Testis (tissue), 3 donors: ENCODE results near the gene LEO1. TPM values are rescaled to one million over a fixed set of nuclear protein-coding genes. Genes with fewer than 3 reads are reported as not detected.

ENCODE experiments used
- DNase-seq: peaks from one replicate; pipeline ENCODE4 v3.0.0-alpha.2; 2019
- H3K27ac ChIP-seq, 2 donors: fragments of 200-600 bp; sonication (generic); one replicate each; pipeline ENCODE4 v1.5.1; 2019
- H3K27me3 ChIP-seq: fragments of 200-600 bp; sonication (generic); one replicate; pipeline ENCODE4 v1.5.1; 2019
- H3K36me3 ChIP-seq: fragments of 200-600 bp; sonication (generic); one replicate; pipeline ENCODE4 v1.5.1; 2017; ENCODE audit warnings: low read depth; ENCODE audit errors: missing control alignments
- H3K4me1 ChIP-seq: fragments of 200-600 bp; sonication (generic); one replicate; pipeline ENCODE4 v1.5.1; 2019
- H3K4me3 ChIP-seq, 2 donors: fragments of 200-600 bp; sonication (generic); one replicate each; pipeline ENCODE4 v1.5.1; 2017 to 2019
- H3K9me3 ChIP-seq: fragments of 200-600 bp; sonication (generic); one replicate; pipeline ENCODE4 v1.5.1; 2017
- CTCF ChIP-seq, 3 experiments: fragments of 450-650 bp in 2 of 3; fragments of 200-600 bp in 1 of 3; sonication (generic) in 1 of 3; IDR thresholded peaks; one replicate each; pipeline ENCODE4 v1.5.1; 2016 to 2019; ENCODE audit warnings: antibody characterized with exemption in 3 of 3, mild to moderate bottlenecking in 2 of 3, moderate library complexity in 1 of 3
- POLR2A ChIP-seq: fragments of 450-650 bp; IDR thresholded peaks from one replicate; pipeline ENCODE4 v1.6.1; 2017; ENCODE audit warnings: antibody characterized with exemption, mild to moderate bottlenecking, moderate library complexity
- WGBS, 2 donors: methylation state at CpG; one replicate each; pipeline ENCODE4 v1.1.5; 2018; 5-methylcytosine and 5-hydroxymethylcytosine counted together
- intact Hi-C: fragments of 100-400 bp; cut with DNase I; formaldehyde crosslinking; loops from one replicate; pipeline ENCODE4 v1.15.1; 2023; ENCODE audit warnings: low total_unique reads
- polyA plus RNA-seq: library from polyadenylated mRNA; stranded (reverse); fragments of 350-450 nt; fragmentation: Illumina TruSeq; extraction: RNeasy Lipid Tissue Mini Kit (QIAGEN cat#74804); gene quantifications from one replicate; pipeline ENCODE4 v1.2.3, GENCODE V29; 2014; ENCODE audit warnings: low read depth, low replicate concordance; ENCODE audit not compliant: insufficient read depth
- total RNA-seq, 2 donors: library from RNA; depleted of rRNA; stranded (reverse); fragments of >200 nt; gene quantifications; one replicate each; pipeline ENCODE4 v1.2.3, GENCODE V29; 2016

LEO1 gene
- total and polyA plus RNA-seq, 3 donors from 2014 or later, result 8.2 to 21.0 (median 20.7) TPM

DNA sequence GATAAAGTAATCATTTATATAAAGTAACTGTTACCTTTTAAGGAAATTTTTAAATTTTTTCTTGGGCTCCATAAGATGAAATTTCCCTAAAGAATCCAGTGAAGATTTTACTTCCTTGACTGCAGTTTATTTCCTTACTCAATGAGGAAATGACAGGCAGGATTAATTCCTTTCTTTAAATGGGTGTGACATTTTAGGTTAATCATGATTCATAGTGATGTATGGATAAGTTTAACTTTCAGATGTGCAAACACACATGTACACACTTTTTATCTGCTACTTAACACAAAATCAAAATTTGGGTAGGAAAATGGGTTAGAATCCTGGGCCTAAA is 11.2 kb upstream of the LEO1 start:
- no peaks in the 10 kb centered on the region for H3K27me3 ChIP-seq
- no peak for DNase-seq
- H3K36me3 ChIP-seq, result no peaks in the 10 kb centered on the region
- TF ChIP-seq POLR2A (no peak), CTCF (IDR thresholded peaks at IDR 0.05) (no peak)
- peaks cover 7% of the 10 kb centered on the region for H3K4me1 ChIP-seq
- H3K9me3 ChIP-seq, result no peaks in the 10 kb centered on the region
- H3K4me3 ChIP-seq, result no peak overlapping the region
- intact Hi-C loops, result no loop called here
- no peak overlapping the region for H3K27ac ChIP-seq

GRCh38 chr15:51982013-51982769 is 10.6 kb upstream of the LEO1 start:
- intact Hi-C loops, result no loop called here
- H3K4me3 ChIP-seq, result no peak overlapping the region
- DNase-seq, result no peak
- no peaks in the 10 kb centered on the region for H3K9me3 ChIP-seq
- TF ChIP-seq CTCF (IDR thresholded peaks at IDR 0.05) (peak; percentile 2 to 44 (median 23)), POLR2A (no peak)
- H3K27me3 ChIP-seq, result no peaks in the 10 kb centered on the region
- no peaks in the 10 kb centered on the region for H3K36me3 ChIP-seq
- 29 to 41% methylated on average over 7 of the region's 7 CpGs for WGBS, 2 donors
- H3K27ac ChIP-seq, result peak overlapping the region; percentile 9 to 66
- H3K4me1 ChIP-seq, result peaks cover 7% of the 10 kb centered on the region

DNA sequence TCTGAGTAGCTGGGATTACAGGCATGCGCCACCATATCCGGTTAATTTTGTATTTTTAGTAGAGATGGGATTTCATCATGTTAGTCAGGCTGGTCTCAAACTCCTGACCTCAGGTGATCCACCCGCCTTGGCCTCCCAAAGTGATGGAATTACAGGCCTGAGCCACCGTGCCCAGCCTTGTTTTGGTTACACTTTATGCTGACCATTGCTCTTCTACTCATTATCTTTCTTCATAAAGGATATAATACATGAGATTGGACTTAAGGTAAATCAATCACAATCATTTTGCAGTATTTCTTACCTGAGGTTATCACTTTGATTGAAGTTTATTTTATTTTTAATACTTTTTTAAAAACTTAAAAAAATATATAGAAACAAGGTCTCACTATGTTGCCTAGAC is 2.2 kb upstream of the LEO1 start:
- Histone ChIP-seq H3K9me3 (no peaks in the 10 kb centered on the region), H3K4me1 (no peaks in the 10 kb centered on the region), H3K36me3 (no peaks in the 10 kb centered on the region), H3K4me3 (no peak overlapping the region), H3K27me3 (no peaks in the 10 kb centered on the region), H3K27ac (no peak overlapping the region)
- 96% methylated on average over 4 of the region's 4 CpGs for WGBS, 2 donors
- no peak for DNase-seq
- intact Hi-C loops, result no loop called here
- no peak for TF ChIP-seq POLR2A

- WGBS, 2 donors, result 66 to 80% methylated on average over 5 of the region's 5 CpGs
- DNase-seq, result no peak
- no peak for TF ChIP-seq CTCF (IDR thresholded peaks at IDR 0.05)
- TF ChIP-seq POLR2A, result no peak
- Histone ChIP-seq H3K27me3 (no peaks in the 10 kb centered on the region), H3K9me3 (no peaks in the 10 kb centered on the region), H3K27ac (no peak overlapping the region), H3K4me1 (no peaks in the 10 kb centered on the region), H3K4me3 (no peak overlapping the region), H3K36me3 (no peaks in the 10 kb centered on the region)
- intact Hi-C loops, result no loop called here
These were observed 1.6 kb upstream of the LEO1 start for GRCh38 chr15:51973220-51973619.

- H3K27ac ChIP-seq, result peak overlapping the region; percentile 89 to 91
- H3K4me1 ChIP-seq, result no peaks in the 10 kb centered on the region
- 0% methylated on average over 7 of the region's 7 CpGs for WGBS, 2 donors
- intact Hi-C loops, result no loop called here
- TF ChIP-seq POLR2A (no peak), CTCF (IDR thresholded peaks at IDR 0.05) (no peak)
- H3K9me3 ChIP-seq, result no peaks in the 10 kb centered on the region
- no peaks in the 10 kb centered on the region for H3K36me3 ChIP-seq
- no peak for DNase-seq
- peak overlapping the region; percentile 75 to 88 for H3K4me3 ChIP-seq
- H3K27me3 ChIP-seq, result no peaks in the 10 kb centered on the region
These were observed 575 bp downstream of the LEO1 start for GRCh38 chr15:51971032-51971374.
